Activated T-cell treated with anti-CD3 and anti-CD28 coated beads for 48 hours (primary cell): ENCODE results near the gene AUH.
A peak's percentile ranks its signal among the peaks of the same experiment; 100 is the strongest.

Experiments used
- DNase-seq: peaks from one replicate; pipeline ENCODE4 v3.0.0-alpha.2; 2020; ENCODE audit warnings: low read depth

Gene AUH

DNA sequence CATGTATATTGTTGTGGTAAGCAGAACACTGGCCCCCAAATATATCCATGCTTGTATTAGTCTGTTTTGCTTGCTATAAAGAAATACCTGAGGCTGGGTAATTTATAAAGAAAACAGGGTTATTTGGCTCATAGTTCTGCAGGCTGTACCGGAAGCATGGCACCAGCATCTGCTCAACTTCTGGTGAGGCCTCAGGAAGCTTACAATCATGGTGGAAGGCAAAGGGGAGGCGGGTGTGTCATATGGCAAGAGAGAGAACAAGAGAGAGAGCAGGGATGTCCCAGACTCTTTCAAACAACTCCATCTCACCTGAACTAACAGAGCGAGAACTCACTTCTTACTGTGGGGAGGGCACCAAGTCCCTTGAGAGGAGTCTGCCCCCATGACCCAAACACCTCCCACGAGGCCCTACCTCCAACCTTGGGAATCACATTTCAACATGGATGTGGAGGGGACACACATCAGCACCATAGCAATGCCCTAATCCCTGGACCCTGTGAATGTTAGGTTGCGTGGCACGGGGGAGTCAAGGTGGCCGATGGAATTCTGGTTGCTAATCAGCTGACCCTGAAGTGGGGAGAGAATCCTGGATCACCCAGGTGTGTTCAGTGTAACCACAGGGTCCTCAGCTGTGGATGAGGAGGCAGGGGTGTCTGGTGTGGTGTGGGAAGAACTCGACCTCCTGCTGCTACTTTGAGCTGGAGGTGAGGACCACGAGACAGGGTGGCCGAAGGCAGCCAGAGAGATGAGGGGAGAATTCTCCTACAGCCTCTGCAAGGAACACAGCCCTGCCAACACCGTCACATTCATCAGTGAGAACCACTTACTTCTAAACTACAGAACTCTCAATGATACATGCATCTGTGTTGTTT lies 172.8 kb downstream of the AUH start:
- no peak for DNase-seq

DNA sequence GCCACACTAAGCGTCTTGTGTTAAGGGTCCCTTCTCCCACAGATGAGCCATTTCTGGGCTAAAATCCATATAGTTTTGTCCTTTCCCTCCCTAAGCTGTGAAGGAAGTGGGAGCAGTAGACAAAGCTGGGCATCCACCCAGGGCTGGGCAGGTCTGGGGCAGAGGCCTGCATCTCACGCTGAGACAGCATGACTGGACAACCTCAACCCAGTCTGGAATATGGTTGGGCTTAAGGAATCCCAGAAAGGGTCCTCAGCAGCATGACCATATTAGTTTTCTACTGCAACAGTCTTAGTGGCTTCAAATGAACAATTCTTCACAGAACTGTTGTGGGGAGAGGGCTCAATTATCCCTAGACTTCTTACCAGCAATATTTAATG lies 173.8 kb downstream of the AUH start:
- DNase-seq, result no peak

DNA sequence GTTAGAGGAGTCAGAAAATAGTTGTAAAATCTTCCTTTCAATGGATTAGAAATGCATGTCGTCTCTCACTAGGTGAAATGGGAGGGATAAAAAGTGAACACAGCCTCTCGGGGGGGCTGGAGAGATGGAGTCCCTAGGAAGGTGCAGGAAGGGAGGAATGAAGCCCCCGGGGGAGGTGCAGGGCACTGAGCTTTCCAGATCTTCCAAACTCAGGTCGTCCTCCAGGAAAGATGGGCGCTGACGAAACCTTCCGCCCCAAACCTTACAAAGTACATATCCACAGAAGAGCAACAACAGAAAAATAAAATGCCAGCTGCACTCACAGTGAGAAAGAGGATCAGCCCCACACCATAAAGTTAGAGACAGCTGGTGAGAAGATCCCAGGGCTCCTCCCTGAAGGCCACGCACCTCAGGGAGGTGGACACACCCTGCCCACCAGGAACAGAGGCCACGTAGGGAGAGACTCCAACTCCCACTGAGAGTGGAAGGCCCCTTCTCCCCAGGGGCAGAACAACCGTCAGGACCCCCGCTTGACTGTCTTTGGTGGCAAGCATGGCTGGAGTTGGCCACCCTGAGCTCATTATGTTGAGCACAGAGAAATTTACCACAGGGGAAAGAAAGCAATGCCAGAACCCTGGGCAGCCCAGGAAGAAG lies 174.3 kb downstream of the AUH start:
- no peak for DNase-seq

DNA sequence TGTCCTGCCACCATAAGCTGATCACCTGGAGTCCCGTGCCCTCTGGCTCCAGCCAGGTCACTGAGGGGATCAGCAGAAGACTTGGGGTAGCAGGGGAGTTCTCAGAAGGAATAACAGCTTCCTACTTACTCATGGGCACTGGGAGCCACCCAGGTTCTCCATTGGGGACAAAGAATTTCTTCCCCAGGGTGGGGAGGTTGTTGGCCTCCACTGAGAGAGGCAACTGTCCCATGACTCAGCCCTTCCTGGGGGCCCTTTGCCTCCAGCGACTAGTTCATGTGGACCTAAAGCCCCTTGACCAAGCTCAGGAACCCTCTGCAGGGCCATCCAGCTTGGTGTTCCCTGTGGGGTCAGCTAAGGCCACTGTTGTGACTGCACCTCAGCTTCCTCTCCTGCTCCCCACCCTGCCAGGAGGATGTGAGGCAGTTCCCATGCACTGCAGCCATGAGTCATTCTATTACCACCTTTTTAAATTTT lies 175.0 kb downstream of the AUH start:
- no peak for DNase-seq

DNA sequence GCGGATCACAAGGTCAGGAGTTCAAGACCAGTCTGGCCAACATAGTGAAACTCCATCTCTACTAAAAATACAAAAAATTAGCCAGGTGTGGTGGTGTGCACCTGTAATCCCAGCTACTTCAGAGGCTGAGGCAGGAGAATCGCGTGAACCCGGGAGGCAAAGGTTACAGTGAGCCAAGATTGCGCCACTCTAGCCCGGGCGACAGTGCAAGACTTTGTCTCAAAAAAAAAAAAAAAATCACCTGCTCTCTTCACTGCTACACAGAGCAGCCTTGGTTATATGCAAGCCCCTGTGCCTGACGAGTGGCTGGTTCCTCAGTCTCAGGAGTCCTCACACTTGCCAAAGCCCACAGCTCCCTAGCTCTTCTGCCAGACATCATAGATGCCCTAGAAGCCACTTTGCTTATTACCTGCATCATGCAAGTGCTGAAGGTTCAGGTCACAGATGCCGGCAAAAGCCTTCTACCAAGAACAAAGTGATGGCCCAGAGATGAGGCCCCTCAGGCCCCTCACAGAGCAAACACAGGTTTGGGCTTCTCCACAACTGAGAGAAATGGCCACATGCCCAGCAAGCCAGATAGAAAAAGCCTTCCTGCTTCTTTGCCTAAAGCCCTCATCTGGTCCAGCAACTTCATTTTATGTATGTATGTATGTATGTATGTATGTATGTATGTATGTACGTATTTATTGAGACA lies 176.4 kb downstream of the AUH start:
- DNase-seq, result no peak

DNA sequence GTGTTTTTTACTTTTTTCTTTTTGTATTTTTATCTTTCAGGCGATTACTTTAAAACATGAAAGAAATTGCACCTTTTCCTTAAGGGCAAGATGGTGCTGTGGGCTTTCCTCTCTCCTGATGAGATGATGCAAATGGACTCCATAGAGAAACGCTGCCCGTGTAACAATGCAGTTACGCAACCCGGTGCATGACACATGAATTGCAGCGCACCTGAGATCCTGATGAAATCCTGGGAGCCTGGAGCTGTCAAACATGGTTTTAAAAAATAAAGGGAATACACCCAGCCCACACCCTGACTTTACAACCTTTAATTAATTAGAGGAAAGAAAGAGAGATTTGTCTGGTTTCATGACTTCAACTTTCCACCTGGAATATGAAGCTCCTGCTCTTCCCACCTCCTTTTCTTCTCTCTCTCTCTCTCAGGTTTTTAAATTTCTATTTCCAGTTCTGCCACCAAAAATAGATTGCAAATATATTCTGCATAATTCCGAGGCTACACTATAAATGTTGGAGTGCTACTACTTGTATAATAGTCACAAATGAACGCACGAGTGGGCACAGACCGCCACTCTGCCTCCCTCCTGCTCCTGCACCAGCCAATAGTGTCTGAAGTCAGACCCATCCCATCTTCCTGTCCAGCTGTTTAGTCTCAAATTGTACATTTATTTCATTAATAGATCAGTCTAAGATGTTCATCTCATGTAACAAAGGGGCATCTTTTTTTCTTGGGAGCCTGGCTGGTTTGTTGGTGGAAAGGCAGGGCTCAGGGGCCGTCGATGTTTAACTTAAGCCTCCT lies 179.1 kb downstream of the AUH start:
- DNase-seq, result no peak

DNA sequence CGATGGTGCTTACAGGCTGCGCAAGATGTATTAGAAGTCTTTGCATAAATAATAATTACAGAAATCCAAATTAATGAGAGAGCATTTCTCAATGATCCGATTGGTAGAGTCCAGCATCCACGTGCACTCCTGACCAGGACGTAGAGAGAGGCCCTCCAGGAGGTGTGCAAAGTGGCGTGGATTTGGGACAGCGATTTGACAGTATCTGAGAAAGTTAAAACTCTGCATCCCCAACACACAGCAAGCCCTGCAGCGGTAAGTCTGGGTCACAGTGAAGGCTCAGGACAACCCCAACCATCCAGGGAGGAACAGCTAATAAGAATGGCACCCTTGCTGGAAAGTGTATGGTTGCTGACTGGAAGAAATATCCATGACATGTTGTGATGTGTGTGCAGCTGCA lies 180.2 kb downstream of the AUH start:
- DNase-seq, result no peak

DNA sequence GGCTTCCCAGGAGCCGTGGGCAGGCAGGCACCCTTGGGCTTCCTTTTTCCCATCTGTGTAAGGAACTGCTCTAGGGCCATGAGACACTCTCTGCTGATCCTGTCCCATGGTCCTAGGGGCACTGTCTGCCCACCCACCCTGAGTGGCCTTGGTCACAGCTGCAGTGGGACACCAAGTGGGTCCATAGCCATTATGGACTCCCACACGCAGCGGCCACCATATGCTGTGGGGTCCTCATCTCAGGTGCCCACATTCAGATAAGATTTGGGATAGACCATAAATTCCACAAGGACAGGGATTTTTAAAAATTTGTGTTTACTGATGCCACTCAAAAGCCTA lies 180.8 kb downstream of the AUH start:
- DNase-seq, result no peak

DNA sequence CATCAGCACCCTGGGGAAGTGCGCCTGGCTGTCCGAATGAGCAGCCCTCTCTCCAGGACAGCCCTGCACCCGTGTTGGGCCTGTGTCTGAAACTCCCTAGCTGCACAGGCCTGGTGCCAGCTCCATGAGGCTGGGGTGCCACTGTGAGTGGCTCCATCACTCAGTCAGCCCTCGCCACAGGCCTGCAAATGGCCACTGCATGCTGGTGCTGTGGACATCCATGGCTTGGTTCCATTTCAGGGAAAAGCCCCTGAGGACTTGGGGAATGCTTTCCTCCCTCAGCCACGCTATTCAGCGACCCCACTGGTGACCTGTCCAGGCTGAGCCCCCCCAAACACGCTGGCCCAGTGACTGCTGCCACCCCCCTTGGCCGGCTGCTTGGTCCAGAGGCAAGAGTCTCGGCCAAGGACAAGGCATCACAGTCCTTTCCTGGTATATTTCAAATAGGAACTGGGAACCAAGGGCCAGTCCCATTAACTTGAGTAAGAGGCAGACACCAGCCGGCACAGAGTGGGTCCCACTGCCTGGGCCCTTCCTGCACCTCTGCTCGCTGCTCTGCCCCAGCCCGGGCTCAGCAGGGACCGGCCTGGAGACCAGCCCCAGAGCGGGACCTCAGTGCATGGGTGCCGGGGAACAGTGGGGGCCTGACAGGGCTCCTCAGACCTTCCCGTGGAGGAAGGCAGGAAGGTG lies 181.3 kb downstream of the AUH start:
- DNase-seq, result no peak

DNA sequence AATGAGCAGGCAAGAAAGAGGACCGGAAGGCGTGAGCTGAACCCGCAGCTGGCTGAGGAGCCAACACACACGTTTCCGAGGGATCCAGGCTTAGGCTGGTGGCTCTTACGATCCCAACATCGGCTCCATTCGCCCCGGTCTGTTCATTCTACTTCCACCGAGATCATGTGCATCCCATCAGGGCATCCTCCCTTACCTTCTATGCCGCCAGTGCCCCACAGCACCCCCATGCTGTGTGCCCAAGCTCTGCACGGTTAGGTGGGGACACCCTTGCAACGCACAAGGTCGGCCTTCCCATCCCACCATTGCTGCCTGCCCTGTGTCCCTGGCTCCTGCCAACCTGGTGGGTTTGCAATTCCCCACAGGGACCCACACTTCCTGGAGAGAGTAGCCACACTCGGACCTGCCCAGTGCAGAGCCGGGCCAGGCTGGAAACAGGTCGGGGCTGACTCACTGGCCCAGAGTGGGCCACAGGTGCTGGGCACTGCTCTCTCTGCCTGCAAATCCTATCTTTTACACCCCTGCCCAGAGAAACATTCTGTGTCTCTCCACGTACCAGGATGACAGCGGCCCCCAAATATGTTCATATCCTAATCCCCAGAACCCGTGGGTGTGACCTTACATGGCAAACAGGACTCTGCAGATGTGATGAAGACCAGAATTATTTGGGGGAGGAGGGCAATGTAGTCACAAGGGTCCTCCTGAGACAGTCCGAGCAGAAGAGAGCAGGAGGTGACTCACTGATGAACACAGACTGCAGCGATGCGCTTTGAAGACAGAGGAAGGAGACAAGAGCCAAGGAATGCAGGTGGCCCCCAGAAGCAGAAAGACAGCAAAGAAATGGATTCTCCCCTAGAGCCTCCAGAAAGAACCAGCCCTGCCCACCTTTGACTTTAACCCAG lies 182.2 kb downstream of the AUH start:
- no peak for DNase-seq

DNA sequence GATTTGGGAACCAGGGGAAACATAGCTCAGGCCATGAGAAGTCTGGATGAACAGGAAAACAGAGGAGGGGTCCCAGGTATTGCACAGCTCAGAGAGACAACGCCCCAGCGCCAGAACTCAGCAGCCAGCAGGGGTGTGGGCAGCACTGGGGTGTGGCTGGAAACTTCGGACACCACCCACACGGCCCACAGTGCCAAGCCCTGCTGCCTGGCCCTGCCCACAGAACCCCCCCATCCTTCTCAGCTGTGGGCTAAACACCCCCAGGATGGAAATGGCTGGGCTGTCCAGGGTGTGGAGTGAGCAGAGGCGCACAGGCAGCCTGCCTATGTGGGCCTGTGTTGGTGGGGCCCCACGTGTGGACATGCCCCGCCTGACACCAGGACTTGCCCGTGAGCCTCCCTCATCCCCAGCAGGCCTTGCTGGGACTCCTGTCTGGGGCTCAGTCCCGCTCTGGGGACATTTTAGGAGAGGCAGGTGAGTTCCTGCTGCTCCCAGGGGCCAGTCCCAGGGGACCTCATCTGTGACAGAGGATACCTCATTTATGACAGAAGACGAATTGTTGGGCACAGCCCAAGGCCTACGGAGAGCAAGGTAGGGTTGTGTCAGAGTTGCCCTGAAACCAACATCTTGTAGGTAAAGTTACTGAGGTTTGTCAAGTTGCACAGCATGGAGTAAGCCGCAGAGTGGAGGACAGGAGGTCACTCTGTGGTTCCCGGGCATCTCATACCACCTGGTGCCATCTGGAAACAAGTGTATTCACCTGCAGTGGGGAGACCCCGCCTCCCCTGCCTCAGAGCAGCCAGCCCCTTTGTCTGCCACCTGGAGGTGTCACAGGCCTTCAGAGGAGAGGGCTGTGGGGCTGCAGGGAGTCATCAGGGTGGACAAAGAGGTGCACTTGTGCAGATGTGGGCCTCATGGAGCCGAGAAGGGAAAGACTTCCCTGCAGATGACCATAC lies 183.2 kb downstream of the AUH start:
- no peak for DNase-seq

DNA sequence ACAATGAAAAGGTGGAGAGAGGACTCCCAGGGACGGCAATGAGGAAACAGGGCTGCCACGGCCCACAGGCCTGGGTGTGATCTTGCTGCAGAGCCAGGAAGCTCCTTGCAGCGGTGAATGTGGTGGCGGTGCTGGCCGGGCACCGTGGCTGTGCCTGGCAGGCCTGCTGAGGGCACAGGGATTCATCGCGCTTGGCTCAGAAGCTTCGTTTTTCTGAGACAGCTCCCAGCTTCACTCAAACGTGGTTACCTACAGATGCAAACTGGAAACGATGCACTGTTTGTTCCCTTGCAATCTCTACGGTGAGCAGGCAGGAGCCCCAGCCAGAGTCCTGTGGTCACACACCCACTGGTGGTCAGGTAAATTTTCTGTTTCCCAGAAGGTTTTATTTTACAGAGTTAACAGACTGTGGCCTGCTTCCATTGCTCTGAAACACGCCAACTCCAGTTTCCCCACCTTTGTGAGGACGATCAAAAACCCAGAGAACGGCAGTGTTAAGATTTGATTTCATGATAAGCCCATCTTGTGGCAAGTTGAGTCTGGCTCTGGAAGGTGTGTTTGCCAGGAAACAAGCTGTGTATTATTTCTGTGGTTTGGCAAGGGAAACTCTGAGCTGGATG lies 183.9 kb downstream of the AUH start:
- DNase-seq, result peak; percentile 68

DNA sequence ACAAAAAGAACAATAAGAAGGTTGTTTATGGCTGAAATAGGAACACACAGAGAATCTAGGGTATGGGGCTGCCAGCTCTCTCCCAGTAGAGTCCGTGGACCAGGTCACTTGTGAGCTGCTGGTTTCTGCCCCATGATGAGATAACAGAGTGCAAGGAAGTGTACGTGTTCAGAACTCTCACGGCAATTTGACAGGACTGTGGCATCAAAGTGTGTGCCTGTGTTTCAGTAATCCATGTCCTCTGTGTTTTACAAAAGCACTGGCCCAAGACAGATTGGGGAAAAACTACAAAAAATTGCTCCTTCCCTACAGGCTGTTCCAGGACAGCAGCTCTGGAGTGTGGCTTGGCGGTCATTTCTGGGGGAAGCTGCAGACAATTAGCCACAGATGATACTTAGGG lies 184.6 kb downstream of the AUH start:
- DNase-seq, result no peak

DNA sequence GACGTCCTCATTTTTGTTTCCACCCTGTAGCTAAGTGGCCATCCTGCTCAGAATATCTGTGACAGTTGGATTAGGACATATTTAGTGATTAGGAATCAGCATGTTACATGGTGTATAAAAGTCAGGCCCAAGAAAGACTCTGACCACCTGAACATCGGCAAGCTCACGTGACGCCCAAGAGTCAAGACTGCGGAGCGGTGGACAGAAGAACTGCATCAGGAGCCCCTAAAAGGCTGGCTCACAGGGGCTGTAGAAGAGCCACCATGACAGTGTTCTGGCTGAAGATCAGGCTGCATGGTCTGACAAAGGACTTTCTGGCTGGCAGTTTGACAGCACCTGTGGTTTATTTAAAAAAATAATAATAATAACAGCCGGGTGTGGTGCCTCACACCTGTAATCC lies 185.3 kb downstream of the AUH start:
- no peak for DNase-seq

DNA sequence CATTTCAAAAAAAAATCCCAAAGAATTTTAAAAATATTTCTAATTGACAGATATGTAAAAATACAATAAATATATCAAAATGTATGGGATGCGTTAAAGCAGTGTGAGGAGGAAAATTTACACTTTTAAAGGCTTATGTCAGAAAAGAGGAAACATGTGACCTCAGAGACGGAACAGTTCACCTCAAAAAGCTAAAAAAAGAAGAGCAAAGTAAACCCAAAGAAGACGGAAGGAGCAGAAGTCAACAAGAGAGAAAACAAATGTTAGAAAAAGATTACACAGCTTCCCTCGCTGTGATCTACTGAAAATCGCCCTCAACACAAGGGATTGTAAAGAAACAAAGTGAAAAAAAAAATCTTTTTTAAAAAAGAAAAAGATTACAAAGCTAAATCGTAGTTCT lies 186.9 kb downstream of the AUH start:
- DNase-seq, result no peak

DNA sequence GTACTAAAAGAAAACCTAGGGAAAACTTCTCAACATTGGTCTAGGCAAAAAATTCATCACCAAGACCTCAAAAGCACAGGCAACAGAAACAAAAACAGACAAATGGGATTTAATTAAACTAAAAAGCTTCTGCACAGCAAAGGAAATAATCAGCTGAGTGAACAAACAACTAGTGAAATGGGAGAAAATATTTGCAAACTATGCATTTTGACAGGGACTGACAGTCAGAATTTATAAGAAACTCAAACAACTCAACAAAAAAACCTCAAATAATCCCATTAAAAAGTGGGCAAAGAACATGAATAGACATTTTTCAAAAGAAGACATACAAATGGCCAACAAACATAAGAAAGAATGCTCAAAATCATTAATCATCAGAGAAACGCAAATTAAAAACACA lies 189.4 kb downstream of the AUH start:
- DNase-seq, result no peak

DNA sequence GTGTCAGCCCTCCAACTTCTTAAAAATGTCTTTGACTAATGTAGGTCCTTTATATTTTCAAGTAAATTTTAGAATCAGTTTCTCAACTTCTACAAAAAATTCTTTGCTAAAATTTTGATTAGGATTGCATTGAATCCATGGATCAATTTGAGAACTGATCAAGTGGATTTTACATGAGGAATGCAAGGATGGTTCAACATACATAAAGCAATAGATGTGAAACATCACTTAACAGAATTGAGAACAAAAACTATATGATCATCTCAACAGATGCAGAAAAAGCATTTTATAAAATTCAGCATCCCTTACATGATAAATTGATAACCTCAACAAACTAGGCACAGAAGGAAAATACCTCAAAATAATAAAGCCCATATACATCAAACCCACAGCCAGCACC lies 190.8 kb downstream of the AUH start:
- no peak for DNase-seq

DNA sequence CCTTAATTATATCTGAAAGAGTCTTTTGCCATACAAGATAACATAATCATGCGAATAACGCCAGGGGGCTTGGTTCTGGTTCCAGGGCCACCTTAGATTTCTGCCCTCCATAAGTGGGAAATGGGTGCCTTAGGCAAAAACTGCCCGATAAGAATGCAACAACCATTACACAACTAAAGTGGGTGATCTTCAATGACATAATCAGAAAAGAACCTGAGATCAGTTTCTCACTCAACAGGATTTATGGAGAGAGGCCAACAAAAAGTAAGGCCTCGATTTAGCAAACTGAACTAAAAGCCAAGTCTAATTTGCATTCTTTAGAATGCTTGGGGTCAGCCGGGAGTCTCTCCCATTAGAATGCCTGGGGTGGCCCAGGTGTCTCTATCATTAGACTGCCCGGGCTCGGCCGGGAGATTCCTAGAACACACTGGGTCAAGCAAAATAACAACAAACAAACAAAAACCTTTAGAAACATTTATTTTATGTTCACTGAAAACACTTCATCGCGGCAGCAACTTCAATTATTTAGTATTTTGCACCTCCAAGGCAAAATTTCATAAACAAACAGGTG lies 194.8 kb downstream of the AUH start:
- no peak for DNase-seq
